HTERT RPE-1 (cell line): ENCODE results near the gene SOAT2.
"Not testable (repeated sequence)": the region's sequence is repeated elsewhere in the genome, so short reads cannot be mapped to it uniquely, and the experiment has no call there.

ENCODE experiments used
- in situ Hi-C: fragments of 300-500 bp; cut with MboI; formaldehyde crosslinking; loops from 4 replicates; pipeline ENCODE4 v1.14.3; 2020; ENCODE audit warnings: low sequenced_read_pairs

The SOAT2 gene

GRCh38 chr12:53101931-53102781 is 1.1 kb upstream of the SOAT2 start:
- in situ Hi-C loops: no loop called here

- in situ Hi-C loops: no loop called here
These were observed 597 bp downstream of the SOAT2 start for GRCh38 chr12:53103860-53104305.

- in situ Hi-C loops: no loop called here
These were observed 2.0 kb downstream of the SOAT2 start for GRCh38 chr12:53105256-53105655.

GRCh38 chr12:53105712-53106439 is 2.6 kb downstream of the SOAT2 start:
- in situ Hi-C loops: no loop called here

- in situ Hi-C loops: no loop called here
These were observed 3.8 kb downstream of the SOAT2 start for GRCh38 chr12:53107122-53107521.

- in situ Hi-C loops: not testable (repeated sequence)
These were observed 9.1 kb downstream of the SOAT2 start for GRCh38 chr12:53112431-53112830.

GRCh38 chr12:53113136-53113705 is 9.9 kb downstream of the SOAT2 start:
- in situ Hi-C loops: no loop called here

GRCh38 chr12:53113951-53114350 is 10.7 kb downstream of the SOAT2 start:
- in situ Hi-C loops: no loop called here

- in situ Hi-C loops: no loop called here
These were observed 12.0 kb downstream of the SOAT2 start for GRCh38 chr12:53115112-53115890.

GRCh38 chr12:53115891-53116648 is 12.8 kb downstream of the SOAT2 start:
- in situ Hi-C loops: no loop called here

GRCh38 chr12:53118751-53119300 is 15.5 kb downstream of the SOAT2 start:
- in situ Hi-C loops: no loop called here

- in situ Hi-C loops: no loop called here
These were observed 17.6 kb downstream of the SOAT2 start for GRCh38 chr12:53120685-53121525.

- in situ Hi-C loops: no loop called here
These were observed 19.7 kb downstream of the SOAT2 start for GRCh38 chr12:53122961-53123468.

- in situ Hi-C loops: no loop called here
These were observed 20.5 kb downstream of the SOAT2 start for GRCh38 chr12:53123578-53124351.

- in situ Hi-C loops: no loop called here
These were observed 21.1 kb downstream of the SOAT2 start for GRCh38 chr12:53124352-53124723.

- in situ Hi-C loops: no loop called here
These were observed 23.9 kb downstream of the SOAT2 start for GRCh38 chr12:53127169-53127568.

GRCh38 chr12:53128780-53129569 is 25.7 kb downstream of the SOAT2 start:
- in situ Hi-C loops: no loop called here
